Motor neuron (in vitro differentiated cells): Measurements from ENCODE around the gene TRAF3. TPM values are rescaled to one million over a fixed set of nuclear protein-coding genes. Genes with fewer than 3 reads are reported as not detected.

Experiments
- ATAC-seq, 8 experiments: fragments of 200-7000 bp; cut with Tn5 transposase; replicated peaks in 6 of 8; 2 replicates each; pipeline ENCODE4 v1.8.0; 2021; ENCODE audit warnings: mild to moderate bottlenecking in 8 of 8, moderate library complexity in 8 of 8
- H3K27ac ChIP-seq, 2 donors: fragments of 250-450 bp; sonication (Bioruptor Pico); 2 replicates each; pipeline ENCODE4 v1.9.0; 2021; ENCODE audit warnings: antibody characterized with exemption in 2 of 2, mild to moderate bottlenecking in 2 of 2, moderate library complexity in 1 of 2
- H3K4me1 ChIP-seq, 2 donors: fragments of 250-450 bp; sonication (Bioruptor Pico); replicated peaks in 1 of 2; 2 replicates each; pipeline ENCODE4 v1.6.1; 2021; ENCODE audit warnings: antibody characterized with exemption in 2 of 2, mild to moderate bottlenecking in 2 of 2, moderate library complexity in 1 of 2
- H3K4me3 ChIP-seq, 5 donors: fragments of 250-450 bp; sonication (Bioruptor Pico); 2 replicates each; pipeline ENCODE4 v1.9.0; 2021; ENCODE audit warnings: antibody characterized with exemption in 5 of 5, mild to moderate bottlenecking in 5 of 5, moderate library complexity in 4 of 5
- WGBS, 10 experiments: fragments of 450-650 bp; shearing (Covaris generic); methylation state at CpG; one replicate each; pipeline ENCODE4 v1.0.0; 2022; 5-methylcytosine and 5-hydroxymethylcytosine counted together
- in situ Hi-C, 9 experiments: fragments of 400-800 bp; cut with MboI; loops; one replicate each; pipeline ENCODE4 v1.15.0; 2021; ENCODE audit warnings: low sequenced_read_pairs in 9 of 9, low pct_unique_long_range_greater_than_20kb in 2 of 9; ENCODE audit not compliant: unreplicated experiment in 9 of 9
- total RNA-seq, 8 experiments: library from RNA; unstranded; fragments of 300-600 nt; gene quantifications; 2 replicates each; pipeline versions ENCODE4 v1.2.3 to v1.2.4, GENCODE V29; 2022

Gene TRAF3
- total RNA-seq, 8 experiments from 2014 or later = 12.7 to 35.7 (median 17.7) TPM

DNA sequence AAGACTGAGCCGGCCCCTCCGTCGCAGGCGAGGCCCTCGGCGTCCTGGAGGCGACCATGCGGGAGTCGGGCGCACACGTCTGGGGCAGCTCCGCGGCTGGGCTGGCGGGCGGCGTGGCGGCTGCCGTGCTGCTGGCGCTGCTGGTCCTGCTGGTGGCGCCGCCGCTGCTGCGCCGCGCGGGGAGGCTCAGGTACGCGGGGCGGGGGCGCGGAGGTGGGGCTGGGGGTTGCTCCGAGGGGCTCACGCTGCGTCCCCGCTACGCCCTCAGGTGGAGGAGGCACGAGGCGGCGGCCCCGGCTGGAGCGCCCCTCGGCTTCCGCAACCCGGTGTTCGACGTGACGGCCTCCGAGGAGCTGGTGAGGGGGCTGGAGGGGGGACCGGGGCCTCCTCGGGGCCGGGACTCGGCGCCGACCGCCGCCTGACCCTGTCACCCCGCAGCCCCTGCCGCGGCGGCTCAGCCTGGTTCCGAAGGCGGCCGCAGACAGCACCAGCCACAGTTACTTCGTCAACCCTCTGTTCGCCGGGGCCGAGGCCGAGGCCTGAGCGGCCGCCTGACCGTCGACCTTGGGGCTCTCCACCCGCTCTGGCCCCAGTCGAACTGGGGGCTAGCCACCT is 153.0 kb downstream of the TRAF3 start:
- in situ Hi-C loops = no loop called here
- Histone ChIP-seq H3K27ac (no peak overlapping the region), H3K4me3 (peak overlapping the region in 2 of 5 donors; percentile 7 to 26), H3K4me1 (peaks cover 0 to 18% of the 10 kb centered on the region in 2 donors)
- WGBS, 10 experiments = no CpG with 5 or more reads among the region's 74 CpGs
- peak; percentile 4 to 37 (median 24) for ATAC-seq

DNA sequence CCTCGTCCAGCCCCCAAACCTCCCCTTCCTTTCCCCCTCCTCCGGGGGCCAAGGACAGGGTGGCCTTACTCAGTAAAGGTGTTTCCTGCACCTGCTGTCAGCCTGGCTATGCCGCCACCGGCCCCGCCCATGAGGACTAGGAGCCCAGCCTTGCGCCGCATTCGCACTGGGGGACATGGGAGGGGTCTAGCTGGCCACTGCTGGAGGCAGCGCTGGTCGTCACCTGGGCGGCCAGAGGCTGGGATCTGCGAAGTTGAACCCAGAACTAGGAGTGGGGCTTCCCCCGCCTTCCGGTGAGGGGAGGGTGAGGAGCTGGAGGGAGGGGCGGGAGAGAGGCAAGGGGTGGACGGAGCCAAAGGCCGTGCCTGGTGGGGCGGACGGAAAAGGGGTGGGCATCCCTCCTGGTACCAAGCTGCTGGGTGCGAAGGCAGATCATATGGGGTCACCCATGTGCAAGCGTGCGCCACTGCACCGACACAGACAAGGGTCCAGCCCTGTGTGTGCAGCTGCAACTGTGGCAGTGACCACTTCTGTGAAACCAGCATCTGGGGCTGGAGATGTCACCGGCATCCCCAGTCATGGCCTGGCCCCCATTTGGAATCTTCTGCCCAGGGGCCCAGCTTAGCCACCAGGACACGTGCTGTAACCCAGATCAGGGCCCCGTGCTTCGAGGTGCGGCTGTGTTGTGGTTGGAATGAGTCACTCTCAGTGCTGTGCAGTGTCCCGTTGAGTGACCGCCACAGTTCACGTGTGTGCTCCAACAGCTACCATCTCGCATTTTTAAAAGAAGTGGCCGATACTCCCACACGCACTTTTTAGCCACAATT is 153.7 kb downstream of the TRAF3 start:
- ATAC-seq = peak in 4 of 8 experiments; percentile 6 to 42 (median 12)
- Histone ChIP-seq H3K27ac (no peak overlapping the region), H3K4me1 (peaks cover 0 to 18% of the 10 kb centered on the region in 2 donors), H3K4me3 (no peak overlapping the region)
- WGBS, 10 experiments = 0 to 86% (median 80%) methylated on average over 1 to 7 of the region's 34 CpGs; no CpG with 5 or more reads in 5 of the 10 experiments
- in situ Hi-C loops = no loop called here

DNA sequence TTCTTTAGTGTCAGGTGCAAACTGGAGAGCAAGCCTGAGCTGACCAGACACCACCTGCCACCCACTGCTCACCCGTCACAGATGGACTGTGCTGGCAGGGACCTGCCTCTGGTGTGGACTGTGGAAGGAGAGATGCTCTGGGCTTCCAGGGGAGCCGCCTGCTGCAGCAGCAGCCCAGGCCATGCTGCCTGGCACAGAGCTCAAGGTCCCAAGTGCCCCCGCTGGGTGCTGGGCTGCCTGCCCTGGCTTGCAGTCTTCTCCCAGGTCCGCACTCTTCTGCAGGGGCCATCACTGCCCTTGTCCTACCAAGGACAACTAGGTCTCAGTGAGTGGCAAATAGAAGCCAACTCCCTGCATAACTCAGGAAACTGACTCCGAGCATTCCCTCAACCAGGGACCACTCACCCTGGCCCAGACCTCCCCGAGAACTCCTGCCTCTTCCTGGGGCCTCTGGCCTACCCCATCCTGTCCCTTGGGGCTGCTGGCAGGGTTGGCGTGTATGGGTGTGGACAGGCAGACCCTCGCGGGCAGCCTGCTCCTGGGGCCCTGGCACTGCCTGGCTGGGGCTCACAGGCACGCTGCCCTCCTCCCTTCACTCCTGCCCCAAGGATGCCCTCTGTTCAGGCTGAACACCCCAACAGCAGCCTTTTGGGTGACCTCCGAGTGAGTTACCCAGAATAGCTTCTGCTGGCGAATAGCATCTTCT is 154.5 kb downstream of the TRAF3 start:
- 88 to 100% (median 100%) methylated on average over 1 to 5 of the region's 12 CpGs; no CpG with 5 or more reads in 5 of the 10 experiments for WGBS, 10 experiments
- in situ Hi-C loops = no loop called here
- Histone ChIP-seq H3K4me1 (peaks cover 0 to 18% of the 10 kb centered on the region in 2 donors), H3K4me3 (no peak overlapping the region), H3K27ac (no peak overlapping the region)
- ATAC-seq = peak in 1 of 8 experiments; percentile 2

DNA sequence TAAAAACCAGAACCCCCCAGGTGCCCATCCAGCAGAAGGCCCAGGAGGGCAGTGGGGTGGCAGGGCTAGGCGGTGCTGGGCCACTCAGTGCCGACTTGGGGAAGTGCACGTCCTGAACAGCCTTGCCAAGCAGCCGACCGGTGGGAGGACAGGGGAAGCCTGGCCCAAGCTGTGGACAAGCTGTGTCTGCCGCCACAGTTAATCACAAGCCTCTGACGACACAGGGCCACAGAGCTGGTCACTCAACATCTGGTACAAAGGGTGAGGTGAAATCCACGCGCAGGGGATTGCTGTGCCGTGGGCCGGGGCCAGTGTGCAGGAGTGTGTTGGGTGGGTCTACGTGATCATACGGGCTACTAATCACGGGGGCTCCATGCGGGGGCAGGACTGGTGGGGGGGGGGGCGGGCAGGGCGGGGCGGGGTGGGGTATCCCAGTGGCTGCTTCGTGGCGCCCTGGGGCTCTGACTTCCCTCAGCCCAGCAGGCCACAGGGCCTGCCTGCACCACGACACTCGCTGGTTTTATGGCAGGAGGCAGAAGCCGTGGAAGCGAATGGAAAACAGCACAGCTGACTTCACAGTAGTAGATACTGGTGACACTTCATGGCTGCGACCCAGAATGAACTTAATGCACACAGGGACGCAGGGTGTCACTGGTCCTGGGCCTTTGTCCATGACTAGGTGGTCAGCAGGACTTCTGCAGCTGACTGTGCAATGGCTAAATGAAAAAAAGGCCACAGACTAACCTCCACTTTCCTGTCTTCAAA is 155.4 kb downstream of the TRAF3 start:
- H3K27ac ChIP-seq = no peak overlapping the region
- no peak overlapping the region for H3K4me3 ChIP-seq
- no peak for ATAC-seq
- in situ Hi-C loops = no loop called here
- 0 to 100% (median 80%) methylated on average over 1 to 5 of the region's 26 CpGs; no CpG with 5 or more reads in 5 of the 10 experiments for WGBS, 10 experiments
- peaks cover 0 to 18% of the 10 kb centered on the region in 2 donors for H3K4me1 ChIP-seq

DNA sequence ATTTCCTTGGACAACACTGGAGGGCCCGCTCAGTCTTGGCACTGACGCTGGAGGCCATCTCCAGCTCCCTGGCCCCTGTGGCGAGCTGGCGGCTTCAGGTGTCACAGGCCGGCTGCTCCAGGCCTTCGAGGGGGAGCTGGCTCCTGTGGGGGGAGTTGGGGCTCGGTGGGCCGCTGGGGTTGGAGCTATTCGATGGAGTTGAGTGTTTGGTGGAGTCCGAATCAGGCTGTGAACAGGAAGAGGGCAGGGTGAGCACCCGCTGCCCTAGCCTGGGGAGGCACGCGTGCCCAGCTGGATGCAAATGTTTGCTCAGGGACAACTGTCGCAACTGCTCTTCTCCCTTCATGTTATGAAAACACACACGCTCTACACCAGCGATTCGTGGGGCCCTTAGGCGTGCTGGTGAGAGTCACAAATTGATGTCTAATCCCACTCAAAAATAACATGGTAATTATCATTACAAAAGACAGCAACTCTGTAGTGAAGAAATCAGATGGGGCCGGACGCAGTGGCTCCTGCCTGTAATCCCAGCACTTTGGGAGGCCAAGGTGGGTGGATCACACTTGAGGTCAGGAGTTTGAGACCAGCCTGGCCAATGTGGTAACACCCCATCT is 156.5 kb downstream of the TRAF3 start:
- H3K4me1 ChIP-seq = peaks cover 0 to 16% of the 10 kb centered on the region in 2 donors
- 80 to 93% (median 89%) methylated on average over 1 to 9 of the region's 20 CpGs; no CpG with 5 or more reads in 5 of the 10 experiments for WGBS, 10 experiments
- H3K4me3 ChIP-seq = no peak overlapping the region
- H3K27ac ChIP-seq = no peak overlapping the region
- ATAC-seq = no peak
- in situ Hi-C loops = no loop called here

DNA sequence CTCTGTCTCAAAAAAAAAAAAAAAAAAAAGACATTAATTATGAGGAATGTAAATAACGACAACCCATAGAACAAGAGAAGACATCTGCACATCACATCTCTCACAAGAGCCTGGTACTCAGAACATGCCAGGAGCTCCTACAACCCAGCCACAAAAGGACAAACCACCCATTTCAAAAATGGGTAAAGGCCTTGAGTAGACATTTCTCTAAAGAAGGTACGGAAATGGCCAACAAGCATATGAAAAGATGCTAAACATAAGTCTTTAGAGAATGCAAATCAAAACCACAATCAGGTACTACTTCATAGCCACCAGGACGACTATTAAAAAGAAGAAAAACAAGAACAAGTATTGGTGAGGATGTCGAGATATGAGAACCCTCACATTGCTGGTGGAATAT is 158.5 kb downstream of the TRAF3 start:
- no peak overlapping the region for H3K4me3 ChIP-seq
- in situ Hi-C loops = no loop called here
- 49 to 100% (median 96%) methylated on average over 1 to 4 of the region's 4 CpGs; no CpG with 5 or more reads in 1 of the 10 experiments for WGBS, 10 experiments
- no peak for ATAC-seq
- no peaks in the 10 kb centered on the region for H3K4me1 ChIP-seq
- no peak overlapping the region for H3K27ac ChIP-seq

DNA sequence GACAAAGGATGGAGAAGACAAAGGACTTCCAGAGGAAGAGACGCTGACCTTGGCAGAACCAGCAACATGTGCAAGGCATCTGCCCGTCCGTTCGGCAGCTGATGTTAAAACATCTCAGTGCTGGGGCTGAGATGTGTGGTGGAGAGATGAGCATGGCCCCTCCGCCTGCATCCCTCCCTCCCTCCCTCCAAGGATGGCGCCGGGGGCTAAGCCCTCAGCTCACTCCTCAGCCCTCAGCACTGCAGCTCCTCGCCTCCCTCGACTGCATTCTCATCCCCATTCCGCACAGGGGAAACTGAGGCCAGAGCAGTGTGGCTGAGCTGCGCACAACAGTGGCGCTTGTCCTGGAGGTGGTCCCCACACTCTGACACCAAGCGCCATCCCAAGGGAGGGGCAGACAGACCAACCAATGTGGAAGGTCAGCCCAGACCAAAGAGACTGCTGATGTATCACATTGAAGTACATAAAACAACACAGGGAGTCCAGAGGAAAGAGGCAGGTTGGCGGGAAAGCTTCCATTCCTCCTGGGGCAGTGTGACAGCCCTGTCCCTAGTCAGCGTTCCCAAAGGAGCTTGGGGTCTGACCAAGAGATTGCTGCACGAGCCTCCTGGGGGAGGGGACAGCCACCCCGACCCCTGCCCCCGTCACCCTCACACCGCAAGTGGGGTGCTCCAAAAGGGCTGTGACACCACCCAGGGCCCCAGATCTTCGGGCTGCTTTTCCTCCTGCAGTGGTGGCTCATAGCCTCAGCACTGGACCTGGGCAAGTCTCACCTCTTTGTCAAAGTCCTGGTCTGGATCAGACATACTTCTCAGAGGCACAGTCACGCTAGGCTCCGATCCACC is 160.3 kb downstream of the TRAF3 start:
- Histone ChIP-seq H3K27ac (no peak overlapping the region), H3K4me1 (no peaks in the 10 kb centered on the region), H3K4me3 (no peak overlapping the region)
- in situ Hi-C loops = no loop called here
- WGBS, 10 experiments = 90 to 100% (median 100%) methylated on average over 1 to 3 of the region's 22 CpGs; no CpG with 5 or more reads in 4 of the 10 experiments
- ATAC-seq = no peak

DNA sequence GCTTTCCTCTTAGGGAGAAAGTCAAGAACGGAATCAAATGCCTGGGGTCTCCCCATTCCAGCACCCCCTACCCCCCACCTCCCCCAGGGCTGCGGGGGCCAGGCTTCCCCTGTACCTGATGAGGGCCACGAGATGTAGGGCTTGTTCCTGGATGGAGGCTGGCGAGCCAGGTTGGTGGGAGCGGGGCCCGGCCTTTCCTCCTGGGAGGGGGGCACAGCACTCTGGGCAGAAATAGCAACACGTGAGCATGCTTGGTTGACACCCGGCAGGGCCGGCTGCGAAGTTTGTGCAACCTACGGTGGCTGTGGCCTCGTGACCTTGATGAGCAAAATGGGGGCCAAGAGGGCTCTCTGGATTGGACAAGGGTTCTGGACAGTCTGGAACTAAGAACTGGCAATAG is 160.9 kb downstream of the TRAF3 start:
- WGBS, 10 experiments = 90 to 100% methylated on average over 2 to 3 of the region's 12 CpGs; no CpG with 5 or more reads in 8 of the 10 experiments
- H3K4me1 ChIP-seq = no peaks in the 10 kb centered on the region
- no peak overlapping the region for H3K27ac ChIP-seq
- H3K4me3 ChIP-seq = no peak overlapping the region
- in situ Hi-C loops = no loop called here
- ATAC-seq = no peak

DNA sequence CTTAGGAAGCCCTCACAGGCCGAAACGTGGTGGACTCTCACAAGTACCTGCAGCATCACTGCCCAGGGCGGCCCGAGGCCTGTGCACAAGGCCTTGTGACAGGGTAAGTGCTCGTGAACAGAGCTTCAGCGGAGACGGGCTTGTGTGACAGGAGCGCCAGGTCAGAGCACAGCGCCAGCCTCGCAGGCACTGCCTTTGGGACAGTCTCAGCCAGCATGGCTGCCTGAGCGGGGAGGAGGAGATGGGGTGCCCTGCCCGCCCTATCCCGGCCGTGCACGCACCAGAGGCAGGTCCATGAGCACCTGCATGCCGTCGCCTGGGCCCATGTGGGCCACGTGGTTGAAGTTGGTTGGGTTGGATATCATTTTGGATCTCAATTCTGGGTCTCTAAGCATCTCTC is 162.1 kb downstream of the TRAF3 start:
- in situ Hi-C loops = no loop called here
- H3K4me3 ChIP-seq = no peak overlapping the region
- no peak for ATAC-seq
- WGBS, 10 experiments = 79 to 96% methylated on average over 3 to 5 of the region's 18 CpGs; no CpG with 5 or more reads in 8 of the 10 experiments
- no peak overlapping the region for H3K27ac ChIP-seq
- no peaks in the 10 kb centered on the region for H3K4me1 ChIP-seq

DNA sequence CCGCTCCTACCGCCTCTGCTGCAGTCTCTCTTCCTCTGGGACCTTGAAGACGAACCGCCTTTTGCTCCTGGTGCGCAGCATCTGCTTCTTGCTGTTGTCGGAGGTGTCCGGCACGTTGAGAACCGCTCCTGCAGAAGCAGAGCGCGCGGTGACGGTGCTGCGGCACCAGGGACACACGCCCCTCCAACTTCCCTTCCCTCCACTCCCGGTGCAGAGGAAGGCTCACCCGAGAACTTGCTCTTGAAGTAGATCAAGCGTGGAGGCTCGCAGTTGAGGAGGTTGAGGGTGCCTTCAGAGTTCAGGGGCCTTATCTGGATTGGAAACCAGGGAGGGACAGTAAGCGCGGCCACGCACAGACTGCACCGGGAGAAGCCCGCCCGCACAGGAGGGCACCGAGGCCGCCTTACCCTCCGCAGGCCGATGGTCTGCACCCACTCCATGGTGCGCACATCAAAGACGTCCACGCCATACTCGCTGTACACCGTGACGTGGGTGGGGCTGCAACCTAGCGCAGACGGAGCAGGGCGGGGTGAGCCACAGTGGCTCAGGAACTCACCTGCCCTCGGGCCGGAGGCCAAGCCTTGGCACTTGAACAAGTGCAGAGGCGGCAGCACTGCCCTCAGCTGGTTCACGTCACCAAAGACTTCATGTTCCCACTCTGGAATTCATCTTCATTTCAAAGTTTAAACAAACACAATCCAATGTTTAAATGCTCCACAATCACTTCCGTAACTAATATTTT is 162.7 kb downstream of the TRAF3 start:
- peak in 3 of 8 experiments; percentile 9 to 11 (median 9) for ATAC-seq
- in situ Hi-C loops = no loop called here

DNA sequence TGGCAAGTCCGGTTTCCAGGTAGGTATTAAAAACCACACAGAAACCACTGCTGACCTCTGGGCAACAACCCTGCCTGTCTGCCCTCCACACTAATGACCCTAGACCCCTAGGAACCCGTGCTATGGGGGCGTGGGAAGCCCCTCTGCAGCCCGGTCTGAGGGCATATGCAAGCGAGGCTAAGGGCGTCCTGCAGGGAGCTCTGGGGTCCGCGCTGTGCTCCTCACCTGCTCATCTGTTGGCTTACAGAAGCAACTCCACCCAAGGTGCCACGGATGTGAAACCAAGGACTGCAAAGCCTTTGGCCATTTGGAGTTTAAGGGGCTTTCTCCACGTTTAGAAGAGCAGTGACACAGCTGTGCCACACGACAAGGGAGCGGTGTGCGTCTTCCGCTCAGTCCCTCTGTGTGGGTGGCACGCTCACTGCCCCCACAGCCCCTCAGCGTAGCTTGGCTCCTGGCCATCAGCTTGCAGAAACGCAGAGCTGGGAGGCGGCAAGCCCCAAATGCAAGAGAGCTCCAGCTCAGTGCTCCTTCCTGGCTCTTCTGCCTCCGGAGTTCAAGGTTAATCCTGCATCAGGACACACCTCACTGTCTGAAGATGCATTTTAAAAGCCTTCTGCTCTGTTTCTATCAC is 163.6 kb downstream of the TRAF3 start:
- no peak overlapping the region for H3K4me3 ChIP-seq
- in situ Hi-C loops = no loop called here
- no peaks in the 10 kb centered on the region for H3K4me1 ChIP-seq
- 50 to 100% (median 89%) methylated on average over 1 to 10 of the region's 19 CpGs; no CpG with 5 or more reads in 2 of the 10 experiments for WGBS, 10 experiments
- no peak for ATAC-seq
- no peak overlapping the region for H3K27ac ChIP-seq

More for the DNA sequence above, 162.7 kb downstream of the TRAF3 start:
- Histone ChIP-seq H3K4me1 (no peaks in the 10 kb centered on the region), H3K4me3 (no peak overlapping the region), H3K27ac (no peak overlapping the region)
- WGBS, 10 experiments = 83 to 98% (median 92%) methylated on average over 1 to 8 of the region's 43 CpGs; no CpG with 5 or more reads in 4 of the 10 experiments
